Neural progenitor cell (in vitro differentiated cells): Measurements from ENCODE around the gene RAB3IL1. TPM values are rescaled to one million over a fixed set of nuclear protein-coding genes. Genes with fewer than 3 reads are reported as not detected.

Source experiments
- DNase-seq: peaks from one replicate; pipeline ENCODE4 v3.0.0-alpha.2; 2016; ENCODE audit warnings: low spot score
- H2AFZ ChIP-seq: fragments of 200-600 bp; sonication (generic); replicated peaks from 2 replicates; pipeline ENCODE4 v1.6.1; 2016; ENCODE audit warnings: antibody characterized with exemption
- H3F3A ChIP-seq: fragments of 200-600 bp; sonication (generic); 2 replicates; pipeline ENCODE4 v1.6.1; 2016; ENCODE audit warnings: antibody characterized with exemption, low read depth
- H3K27ac ChIP-seq: fragments of 200-600 bp; sonication (generic); 2 replicates; pipeline ENCODE4 v1.5.1; 2016; ENCODE audit warnings: mild to moderate bottlenecking
- H3K27me3 ChIP-seq: fragments of 200-600 bp; sonication (generic); 2 replicates; pipeline ENCODE4 v1.6.1; 2016; ENCODE audit warnings: mild to moderate bottlenecking, moderate library complexity
- H3K36me3 ChIP-seq: fragments of 200-600 bp; sonication (generic); 2 replicates; pipeline ENCODE4 v1.5.1; 2016
- H3K4me1 ChIP-seq: fragments of 200-600 bp; sonication (generic); 2 replicates; pipeline ENCODE4 v1.6.1; 2016; ENCODE audit warnings: mixed run types
- H3K4me2 ChIP-seq: fragments of 200-600 bp; sonication (generic); 2 replicates; pipeline ENCODE4 v1.6.1; 2016
- H3K4me3 ChIP-seq: fragments of 200-600 bp; sonication (generic); 2 replicates; pipeline ENCODE4 v1.5.1; 2016
- H3K79me2 ChIP-seq: fragments of 200-600 bp; sonication (generic); 2 replicates; pipeline ENCODE4 v1.6.1; 2016; ENCODE audit warnings: low read depth
- H3K9ac ChIP-seq: fragments of 200-600 bp; sonication (generic); 2 replicates; pipeline ENCODE4 v1.6.1; 2016
- H3K9me3 ChIP-seq: fragments of 200-600 bp; sonication (generic); 2 replicates; pipeline ENCODE4 v1.5.1; 2016; ENCODE audit warnings: low read depth
- H4K20me1 ChIP-seq: fragments of 200-600 bp; sonication (generic); 2 replicates; pipeline ENCODE4 v1.6.1; 2016; ENCODE audit warnings: low read depth
- H3K27ac Mint-ChIP-seq: 3 replicates; pipeline ENCODE4 v1.8.0; 2021; ENCODE audit warnings: mixed read lengths
- H3K27me3 Mint-ChIP-seq: 2 replicates; pipeline ENCODE4 v1.8.0; 2022; ENCODE audit warnings: low read depth, mild to moderate bottlenecking, inconsistent platforms, moderate library complexity, mixed read lengths; ENCODE audit not compliant: insufficient read depth
- H3K36me3 Mint-ChIP-seq: 3 replicates; pipeline ENCODE4 v1.8.0; 2021; ENCODE audit warnings: mixed read lengths
- H3K4me1 Mint-ChIP-seq: 3 replicates; pipeline ENCODE4 v1.8.0; 2021; ENCODE audit warnings: mixed read lengths
- H3K4me3 Mint-ChIP-seq: 3 replicates; pipeline ENCODE4 v1.8.0; 2021; ENCODE audit warnings: mild to moderate bottlenecking, moderate library complexity, mixed read lengths
- H3K9me3 Mint-ChIP-seq: 3 replicates; pipeline ENCODE4 v1.8.0; 2020; ENCODE audit warnings: mixed read lengths
- CTCF ChIP-seq: fragments of 200-600 bp; sonication (generic); IDR thresholded peaks from 2 replicates; pipeline ENCODE4 v1.5.1; 2017; ENCODE audit warnings: antibody characterized with exemption, mild to moderate bottlenecking
- EZH2 ChIP-seq: fragments of 200-600 bp; sonication (generic); IDR thresholded peaks from 2 replicates; pipeline ENCODE4 v1.6.1; 2017; ENCODE audit warnings: antibody characterized with exemption, mild to moderate bottlenecking, moderate library complexity
- EZH2phosphoT487 ChIP-seq: fragments of 200-600 bp; sonication (generic); IDR thresholded peaks from 2 replicates; pipeline ENCODE4 v1.6.1; 2017; ENCODE audit warnings: antibody characterized with exemption
- total RNA-seq: library from RNA; depleted of rRNA; stranded (reverse); fragments of >200 nt; gene quantifications from 2 replicates; pipeline ENCODE4 v1.2.3, GENCODE V29; 2015; ENCODE audit warnings: low replicate concordance

Gene RAB3IL1
- total RNA-seq, 1 donor from 2014 or later: 1.4 TPM

GRCh38 chr11:61959678-61960077 is 42.3 kb upstream of the RAB3IL1 start:
- TF ChIP-seq EZH2 (no peak), CTCF (no peak), EZH2phosphoT487 (no peak)
- Histone ChIP-seq H3K9ac (no peak overlapping the region), H3K36me3 (peaks cover 1% of the 10 kb centered on the region), H3K4me1 (peaks cover 6% of the 10 kb centered on the region), H3K79me2 (peaks cover 2% of the 10 kb centered on the region), H3K4me2 (no peak overlapping the region), H4K20me1 (peaks cover 14% of the 10 kb centered on the region), H3K27me3 (peaks cover 21% of the 10 kb centered on the region), H3K27ac (no peak overlapping the region), H3K9me3 (no peaks in the 10 kb centered on the region), H3F3A (peaks cover 31% of the 10 kb centered on the region), H3K4me3 (no peak overlapping the region), H2AFZ (no peak overlapping the region)
- Mint-ChIP-seq H3K9me3 (no peaks in the 10 kb centered on the region), H3K27ac (no peak overlapping the region), H3K4me1 (peaks cover 1% of the 10 kb centered on the region), H3K36me3 (peaks cover 18% of the 10 kb centered on the region), H3K4me3 (no peak overlapping the region), H3K27me3 (peaks cover 17% of the 10 kb centered on the region)
- DNase-seq: no peak

- Mint-ChIP-seq H3K9me3 (no peaks in the 10 kb centered on the region), H3K27me3 (peaks cover 17% of the 10 kb centered on the region), H3K4me1 (no peaks in the 10 kb centered on the region), H3K36me3 (peaks cover 14% of the 10 kb centered on the region), H3K4me3 (no peak overlapping the region), H3K27ac (no peak overlapping the region)
- Histone ChIP-seq H3K36me3 (no peaks in the 10 kb centered on the region), H3K27me3 (peaks cover 27% of the 10 kb centered on the region), H3K4me1 (peaks cover 6% of the 10 kb centered on the region), H2AFZ (no peak overlapping the region), H3K4me2 (no peak overlapping the region), H3K9me3 (no peaks in the 10 kb centered on the region), H3F3A (peaks cover 27% of the 10 kb centered on the region), H3K4me3 (no peak overlapping the region), H3K27ac (no peak overlapping the region), H3K9ac (no peak overlapping the region), H3K79me2 (no peaks in the 10 kb centered on the region), H4K20me1 (peaks cover 8% of the 10 kb centered on the region)
- DNase-seq: no peak
- TF ChIP-seq EZH2phosphoT487: no peak
These were observed 41.7 kb upstream of the RAB3IL1 start for GRCh38 chr11:61959114-61959513.

- H3K4me3 Mint-ChIP-seq: no peak overlapping the region
- TF ChIP-seq CTCF (no peak), EZH2phosphoT487 (no peak), EZH2 (no peak)
- H3F3A ChIP-seq: peaks cover 22% of the 10 kb centered on the region
These were observed 41.2 kb upstream of the RAB3IL1 start for GRCh38 chr11:61958590-61958989.

GRCh38 chr11:61957021-61957770 is 39.8 kb upstream of the RAB3IL1 start:
- Histone ChIP-seq H2AFZ (no peak overlapping the region), H3K9ac (no peak overlapping the region), H3K4me3 (no peak overlapping the region), H3K4me1 (peaks cover 6% of the 10 kb centered on the region), H3K4me2 (no peak overlapping the region), H3F3A (peaks cover 15% of the 10 kb centered on the region), H3K9me3 (no peaks in the 10 kb centered on the region), H3K79me2 (no peaks in the 10 kb centered on the region), H3K27ac (no peak overlapping the region), H3K36me3 (no peaks in the 10 kb centered on the region), H3K27me3 (peaks cover 34% of the 10 kb centered on the region), H4K20me1 (no peaks in the 10 kb centered on the region)
- no peak for DNase-seq
- Mint-ChIP-seq H3K27me3 (peaks cover 13% of the 10 kb centered on the region), H3K9me3 (no peaks in the 10 kb centered on the region), H3K4me1 (no peaks in the 10 kb centered on the region), H3K4me3 (no peak overlapping the region), H3K27ac (no peak overlapping the region), H3K36me3 (no peaks in the 10 kb centered on the region)
- TF ChIP-seq CTCF (no peak), EZH2phosphoT487 (no peak), EZH2 (no peak)

More at GRCh38 chr11:61958590-61958989, 41.2 kb upstream of the RAB3IL1 start:
- no peak for DNase-seq
- H3K4me3 ChIP-seq: no peak overlapping the region
- H3K9me3 ChIP-seq: no peaks in the 10 kb centered on the region
- Mint-ChIP-seq H3K4me1 (no peaks in the 10 kb centered on the region), H3K9me3 (no peaks in the 10 kb centered on the region), H3K36me3 (peaks cover 10% of the 10 kb centered on the region), H3K27ac (no peak overlapping the region), H3K27me3 (peaks cover 17% of the 10 kb centered on the region)
- peaks cover 32% of the 10 kb centered on the region for H3K27me3 ChIP-seq
- no peaks in the 10 kb centered on the region for H3K36me3 ChIP-seq
- no peak overlapping the region for H2AFZ ChIP-seq
- H3K79me2 ChIP-seq: no peaks in the 10 kb centered on the region
- H3K9ac ChIP-seq: no peak overlapping the region
- H4K20me1 ChIP-seq: peaks cover 3% of the 10 kb centered on the region
- H3K27ac ChIP-seq: no peak overlapping the region
- H3K4me1 ChIP-seq: peaks cover 6% of the 10 kb centered on the region
- no peak overlapping the region for H3K4me2 ChIP-seq
